Upper lobe of left lung (tissue), 6 donors: ENCODE measurements around the gene NPBWR2. TPM values are rescaled to one million over a fixed set of nuclear protein-coding genes. Genes with fewer than 3 reads are reported as not detected.
A peak's percentile ranks its signal among the peaks of the same experiment; 100 is the strongest.

Experiments
- ATAC-seq, 2 donors: fragments of 200-7000 bp; cut with Tn5 transposase; one replicate each; pipeline ENCODE4 v1.9.1; 2022; ENCODE audit warnings: mild to moderate bottlenecking in 2 of 2, moderate library complexity in 2 of 2; ENCODE audit not compliant: low FRiP score in 2 of 2
- DNase-seq, 2 donors: peaks; one replicate each; pipeline ENCODE4 v3.0.0-alpha.2; 2019 to 2020
- H3K27ac ChIP-seq, 4 donors: fragments of 200-600 bp; sonication (generic); one replicate each; pipeline ENCODE4 v1.5.1; 2016 to 2019
- H3K27me3 ChIP-seq, 4 donors: fragments of 200-600 bp; sonication (generic); one replicate each; pipeline ENCODE4 v1.5.1; 2017 to 2019
- H3K36me3 ChIP-seq, 4 donors: fragments of 200-600 bp; sonication (generic); one replicate each; pipeline ENCODE4 v1.5.1; 2016 to 2019
- H3K4me1 ChIP-seq, 4 donors: fragments of 200-600 bp; sonication (generic); one replicate each; pipeline ENCODE4 v1.5.1; 2018 to 2019
- H3K4me3 ChIP-seq, 4 donors: fragments of 200-600 bp; sonication (generic); one replicate each; pipeline ENCODE4 v1.5.1; 2017 to 2019; ENCODE audit warnings: mild to moderate bottlenecking in 2 of 4, moderate library complexity in 1 of 4
- H3K9me3 ChIP-seq, 4 donors: fragments of 200-600 bp; sonication (generic); one replicate each; pipeline ENCODE4 v1.5.1; 2018 to 2019
- CTCF ChIP-seq, 6 experiments: fragments of 450-650 bp in 4 of 6; fragments of 200-600 bp in 2 of 6; sonication (generic) in 2 of 6; IDR thresholded peaks; one replicate each; pipeline ENCODE4 v1.5.1; 2016 to 2019; ENCODE audit warnings: antibody characterized with exemption in 6 of 6
- EP300 ChIP-seq, 4 donors: sonication (generic); formaldehyde crosslinking; IDR thresholded peaks; one replicate each; pipeline ENCODE4 v1.5.1; 2017; ENCODE audit warnings: antibody characterized with exemption in 4 of 4, control low read depth in 2 of 4
- POLR2A ChIP-seq, 4 donors: fragments of 450-650 bp; IDR thresholded peaks; one replicate each; pipeline ENCODE4 v1.5.1; 2016 to 2017; ENCODE audit warnings: antibody characterized with exemption in 4 of 4, mild to moderate bottlenecking in 2 of 4
- POLR2AphosphoS5 ChIP-seq, 2 donors: sonication (generic); formaldehyde crosslinking; IDR thresholded peaks; one replicate each; pipeline ENCODE4 v1.5.1; 2017; ENCODE audit warnings: antibody characterized with exemption in 2 of 2
- WGBS, 2 donors: methylation state at CpG; one replicate each; pipeline ENCODE4 v1.1.5; 2017 to 2018; 5-methylcytosine and 5-hydroxymethylcytosine counted together
- total RNA-seq, 6 donors: library from RNA; depleted of rRNA in 4 of 6; stranded (reverse); fragments of >200 nt in 4 of 6; gene quantifications; one replicate each; pipeline versions ENCODE4 v1.1.0 to v1.2.1, GENCODE V29; 2016 to 2021
- donor health status: DM: no; HTN: no; CAD: no; lungs with moderate emphysema.
- donor health status: DM: no; HTN: yes; CAD: no; lungs with severe emphysema.

Gene NPBWR2
- total RNA-seq, 6 donors from 2014 or later = not detected

DNA sequence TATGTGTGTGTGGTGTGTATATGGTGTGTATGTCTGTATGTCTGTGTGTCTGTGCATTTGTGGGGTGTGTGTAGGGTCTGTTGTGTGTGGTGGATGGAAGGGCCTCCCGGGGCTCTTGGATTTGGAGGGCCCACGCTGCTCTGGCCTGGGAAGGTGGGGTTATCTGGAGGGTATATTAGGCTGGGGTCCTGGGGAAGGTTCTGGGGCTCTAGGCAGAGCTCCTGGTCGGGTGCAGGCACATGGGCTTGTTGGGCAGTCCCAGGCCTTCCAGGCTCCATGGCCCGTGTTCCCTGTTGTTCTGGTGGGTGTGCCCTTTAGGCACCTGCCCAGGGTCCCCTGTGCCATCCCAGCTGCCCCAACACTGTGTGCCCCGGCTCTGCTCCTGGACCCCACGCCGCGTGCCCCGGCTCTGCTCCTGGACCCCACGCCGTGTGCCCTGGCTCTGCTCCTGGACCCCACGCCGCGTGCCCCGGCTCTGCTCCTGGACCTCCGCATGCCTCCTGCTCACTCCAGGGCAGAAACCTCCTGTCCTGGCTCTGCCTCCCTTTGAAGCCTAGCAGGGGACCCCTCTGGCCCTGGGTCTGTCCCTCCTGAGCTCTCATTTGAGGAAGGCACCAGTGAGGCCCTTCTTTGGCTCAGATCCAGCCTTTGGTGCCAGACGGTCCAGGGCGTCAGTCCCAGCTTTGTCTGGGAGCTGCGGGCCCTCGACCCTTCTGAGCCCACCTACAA lies 46.7 kb upstream of the NPBWR2 start:
- TF ChIP-seq POLR2AphosphoS5 (IDR thresholded peaks at IDR 0.05) (no peak), POLR2A (IDR thresholded peaks at IDR 0.05) (no peak), CTCF (IDR thresholded peaks at IDR 0.05) (no peak), EP300 (IDR thresholded peaks at IDR 0.05) (no peak)
- no peaks in the 10 kb centered on the region for H3K36me3 ChIP-seq
- H3K27me3 ChIP-seq = no peaks in the 10 kb centered on the region
- 81 to 90% methylated on average over 17 to 19 of the region's 20 CpGs for WGBS, 2 donors
- no peak overlapping the region for H3K4me3 ChIP-seq
- H3K4me1 ChIP-seq = no peaks in the 10 kb centered on the region
- peak in 1 of 2 donors; percentile 67 for DNase-seq
- ATAC-seq = no peak
- H3K27ac ChIP-seq = no peak overlapping the region
- H3K9me3 ChIP-seq = no peaks in the 10 kb centered on the region

DNA sequence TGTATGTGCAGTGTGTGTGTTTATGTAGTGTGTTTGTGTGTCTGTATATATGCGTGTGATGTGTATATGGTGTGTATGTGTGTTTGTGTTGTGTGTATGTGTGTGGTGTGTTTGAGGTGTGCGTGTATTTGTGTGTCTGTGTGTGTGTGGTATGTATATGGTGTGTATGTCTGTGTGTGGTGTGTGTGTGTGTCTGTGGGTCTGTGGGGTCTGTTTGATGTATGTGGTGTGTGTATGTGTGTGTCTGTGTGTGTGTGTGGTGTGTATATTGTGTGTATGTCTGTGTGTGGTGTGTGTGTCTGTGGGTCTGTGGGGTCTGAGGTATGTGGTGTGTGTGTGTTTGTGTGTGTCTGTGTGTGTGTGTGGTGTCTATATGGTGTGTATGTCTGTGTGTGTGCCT lies 46.0 kb upstream of the NPBWR2 start:
- TF ChIP-seq EP300 (IDR thresholded peaks at IDR 0.05) = no peak
- TF ChIP-seq CTCF (IDR thresholded peaks at IDR 0.05) = no peak
- no peak for TF ChIP-seq POLR2A (IDR thresholded peaks at IDR 0.05)
- no peak for TF ChIP-seq POLR2AphosphoS5 (IDR thresholded peaks at IDR 0.05)
- Histone ChIP-seq H3K27me3 (no peaks in the 10 kb centered on the region), H3K4me3 (no peak overlapping the region), H3K4me1 (no peaks in the 10 kb centered on the region), H3K9me3 (no peaks in the 10 kb centered on the region), H3K36me3 (no peaks in the 10 kb centered on the region), H3K27ac (no peak overlapping the region)
- 68 to 96% methylated on average over 2 of the region's 2 CpGs for WGBS, 2 donors
- DNase-seq (no peak), ATAC-seq (no peak)

DNA sequence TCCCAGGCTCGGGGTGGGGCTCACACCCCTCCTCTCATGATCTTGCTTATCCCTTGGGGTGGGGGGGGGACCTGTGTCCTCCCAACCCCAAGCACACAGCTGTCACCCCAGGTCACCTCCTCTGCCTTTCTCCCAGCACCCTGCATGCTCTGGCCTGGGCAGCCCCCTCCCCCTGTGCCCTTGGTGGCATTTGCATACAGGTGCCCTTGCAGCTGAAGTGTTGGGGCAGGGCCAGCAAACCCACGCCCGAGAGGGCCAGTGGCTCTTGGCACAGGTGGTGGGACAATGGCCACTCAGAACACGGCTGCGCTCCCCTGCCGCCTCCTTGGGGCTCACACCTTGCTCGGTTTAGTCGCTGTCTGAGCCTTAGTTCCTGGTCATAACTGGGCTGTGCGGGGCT lies 45.5 kb upstream of the NPBWR2 start:
- Histone ChIP-seq H3K27ac (no peak overlapping the region), H3K9me3 (no peaks in the 10 kb centered on the region), H3K27me3 (no peaks in the 10 kb centered on the region), H3K4me3 (no peak overlapping the region), H3K36me3 (no peaks in the 10 kb centered on the region), H3K4me1 (no peaks in the 10 kb centered on the region)
- no peak for ATAC-seq
- 81 to 83% methylated on average over 7 to 9 of the region's 9 CpGs for WGBS, 2 donors
- no peak for TF ChIP-seq POLR2A (IDR thresholded peaks at IDR 0.05)
- DNase-seq = peak in 1 of 2 donors; percentile 70

GRCh38 chr20:64151633-64152530 lies 44.5 kb upstream of the NPBWR2 start:
- DNase-seq (no peak), ATAC-seq (no peak)
- no peak for TF ChIP-seq EP300 (IDR thresholded peaks at IDR 0.05)
- no peak for TF ChIP-seq CTCF (IDR thresholded peaks at IDR 0.05)
- no peak for TF ChIP-seq POLR2A (IDR thresholded peaks at IDR 0.05)
- no peak for TF ChIP-seq POLR2AphosphoS5 (IDR thresholded peaks at IDR 0.05)
- no peak overlapping the region for H3K4me3 ChIP-seq
- no peaks in the 10 kb centered on the region for H3K36me3 ChIP-seq
- WGBS, 2 donors = 69 to 74% methylated on average over 24 of the region's 24 CpGs
- no peak overlapping the region for H3K27ac ChIP-seq
- no peaks in the 10 kb centered on the region for H3K4me1 ChIP-seq
- no peaks in the 10 kb centered on the region for H3K27me3 ChIP-seq
- no peaks in the 10 kb centered on the region for H3K9me3 ChIP-seq

DNA sequence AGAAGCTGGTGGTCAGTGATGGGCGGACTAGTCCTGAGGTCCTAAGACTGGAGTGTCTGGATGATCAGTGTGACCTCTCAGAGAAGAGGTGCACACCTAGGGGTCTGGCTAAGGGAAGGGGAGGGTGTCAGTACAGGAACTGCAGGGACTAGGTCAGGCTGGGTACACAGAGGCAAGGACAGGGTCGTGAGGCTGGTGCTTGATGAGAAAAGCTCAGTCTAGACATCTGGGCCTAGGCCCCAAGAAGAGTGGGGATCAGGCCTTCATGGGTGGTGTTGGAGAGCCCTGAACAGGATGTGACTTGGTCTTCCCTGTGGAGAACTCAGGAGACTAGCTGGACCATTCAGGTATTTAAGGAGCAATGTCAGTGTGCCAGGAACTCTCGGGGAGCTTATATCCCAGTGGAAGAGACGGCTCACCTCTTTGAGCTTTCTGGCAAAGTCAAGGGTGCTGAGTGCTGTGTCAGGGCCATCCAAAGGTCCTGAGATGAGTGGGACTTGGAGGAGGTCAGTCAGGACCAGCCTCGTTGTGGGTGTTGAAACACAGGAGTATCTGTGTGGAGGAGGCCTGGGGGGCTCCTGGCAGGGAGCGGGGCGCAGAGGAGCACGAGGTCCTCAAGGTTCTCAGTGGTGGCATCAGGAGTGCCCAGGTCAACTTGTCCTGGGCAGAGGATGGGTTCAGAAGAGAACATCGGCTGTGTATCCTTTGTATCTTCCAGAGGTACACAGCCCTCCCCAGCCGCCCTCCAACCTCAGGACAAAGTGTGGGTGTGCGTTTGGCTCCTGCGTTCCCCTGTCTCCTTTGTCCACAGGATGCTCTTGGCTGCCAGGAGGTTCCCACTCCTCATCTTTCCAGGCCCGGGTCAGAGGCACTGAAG lies 43.6 kb upstream of the NPBWR2 start:
- Histone ChIP-seq H3K36me3 (no peaks in the 10 kb centered on the region), H3K4me1 (no peaks in the 10 kb centered on the region), H3K27me3 (no peaks in the 10 kb centered on the region), H3K27ac (no peak overlapping the region), H3K9me3 (no peaks in the 10 kb centered on the region), H3K4me3 (no peak overlapping the region)
- TF ChIP-seq POLR2AphosphoS5 (IDR thresholded peaks at IDR 0.05) (no peak), CTCF (IDR thresholded peaks at IDR 0.05) (no peak), EP300 (IDR thresholded peaks at IDR 0.05) (no peak), POLR2A (IDR thresholded peaks at IDR 0.05) (no peak)
- WGBS, 2 donors = 78 to 79% methylated on average over 9 to 13 of the region's 13 CpGs
- no peak for ATAC-seq
- no peak for DNase-seq
